ENCODE results near the gene CDH12. TPM values are rescaled to one million over a fixed set of nuclear protein-coding genes. Genes with fewer than 3 reads are reported as not detected.

The CDH12 gene
- total RNA-seq, 1 experiment from 2014 or later = not detected

- TF ChIP-seq ZNF274 (IDR thresholded peaks at IDR 0.05; ENCODE audit: low read depth, low read length) (no peak), EGR1 (IDR thresholded peaks at IDR 0.05; ENCODE audit: low read depth) (no peak), TCF7L2 (IDR thresholded peaks at IDR 0.05; ENCODE audit: borderline replicate concordance, extremely low read depth, insufficient read depth, insufficient read length) (no peak), FOSL1 (IDR thresholded peaks at IDR 0.05; ENCODE audit: low read depth) (no peak), POLR2A (IDR thresholded peaks at IDR 0.05; ENCODE audit: borderline replicate concordance, extremely low read depth, insufficient read depth, insufficient read length) (no peak)
Observed at GRCh38 chr5:22108545-22108944, 744.6 kb downstream of the CDH12 start (continued).

- ChIA-PET CTCF (no interaction called here), POLR2A (no interaction called here), RAD21 (ENCODE audit: low non-redundant PET in 1 of 2, low total read pairs in 2 of 2, uncharacterized antibody in 2 of 2, unreplicated experiment in 2 of 2) (no interaction called here)
- Histone ChIP-seq H3K4me3 (replicated peaks in 1 of 2; ENCODE audit: low read depth in 1 of 2, low read length in 2 of 2) (no peak overlapping the region), H3K27me3 (ENCODE audit: insufficient read depth, low read length) (no peaks in the 10 kb centered on the region), H3K9ac (ENCODE audit: low read length) (no peak overlapping the region), H3K4me1 (ENCODE audit: control insufficient read depth in 1 of 2, insufficient read depth in 2 of 2, low read length in 2 of 2) (no peaks in the 10 kb centered on the region), H4K20me1 (ENCODE audit: insufficient read depth) (no peaks in the 10 kb centered on the region), H3K36me3 (ENCODE audit: control insufficient read depth in 1 of 2, insufficient read depth in 2 of 2, low read length in 2 of 2) (no peaks in the 10 kb centered on the region), H3K9me3 (ENCODE audit: control insufficient read depth in 1 of 2, insufficient read depth in 1 of 2, low read depth in 1 of 2, low read length in 2 of 2) (peaks cover 0 to 14% of the 10 kb centered on the region in 2 experiments; a peak in 2 of 4 replicates), H3K27ac (ENCODE audit: low read depth, low read length) (no peak overlapping the region), H2AFZ (ENCODE audit: low read depth, low read length, poor library complexity, severe bottlenecking) (no peak overlapping the region), H3K79me2 (ENCODE audit: insufficient read depth, low read length) (no peaks in the 10 kb centered on the region), H3K4me2 (ENCODE audit: low read length) (no peak overlapping the region), H3K9me2 (ENCODE audit: insufficient read depth) (no peaks in the 10 kb centered on the region)
- intact Hi-C loops (cut with micrococcal nuclease) = no loop called here
- TF ChIP-seq ZBTB33 (IDR thresholded peaks at IDR 0.05; ENCODE audit: extremely low read depth, insufficient replicate concordance, low read length) = no peak
- no peak for TF ChIP-seq POLR2A (IDR thresholded peaks at IDR 0.05; ENCODE audit: borderline replicate concordance, extremely low read depth, insufficient read depth, insufficient read length)
- no peak for TF ChIP-seq TCF7L2 (IDR thresholded peaks at IDR 0.05; ENCODE audit: borderline replicate concordance, extremely low read depth, insufficient read depth, insufficient read length)
- no peak for TF ChIP-seq SP1 (IDR thresholded peaks at IDR 0.05; ENCODE audit: low read depth)
- TF ChIP-seq FOSL1 (IDR thresholded peaks at IDR 0.05; ENCODE audit: low read depth) = no peak
- no peak for TF ChIP-seq SIN3A (IDR thresholded peaks at IDR 0.05; ENCODE audit: low read depth)
- no peak for TF ChIP-seq ZNF274 (IDR thresholded peaks at IDR 0.05; ENCODE audit: low read depth, low read length)
- no peak for TF ChIP-seq EZH2 (IDR thresholded peaks at IDR 0.05)
- no peak for TF ChIP-seq EGR1 (IDR thresholded peaks at IDR 0.05; ENCODE audit: low read depth)
- TF ChIP-seq SRF (IDR thresholded peaks at IDR 0.05; ENCODE audit: low read depth) = no peak
- no peak for TF ChIP-seq MAX (IDR thresholded peaks at IDR 0.05)
- TF ChIP-seq ZFX (IDR thresholded peaks at IDR 0.05) = no peak
- TF ChIP-seq CTCF (IDR thresholded peaks at IDR 0.05 in 2 of 3, conservative IDR thresholded peaks at IDR 0.05 in 1 of 3; ENCODE audit: borderline replicate concordance in 1 of 3, insufficient read depth in 1 of 3, low read depth in 2 of 3, low read length in 2 of 3) = no peak
- no peak for TF ChIP-seq YY1 (IDR thresholded peaks at IDR 0.05; ENCODE audit: extremely low read depth, insufficient replicate concordance, low read depth, low read length)
- no peak for TF ChIP-seq EZH2phosphoT487 (IDR thresholded peaks at IDR 0.05; ENCODE audit: borderline replicate concordance)
- no peak for TF ChIP-seq CEBPB (IDR thresholded peaks at IDR 0.05; ENCODE audit: low read depth)
- no peak for TF ChIP-seq POLR2AphosphoS5 (IDR thresholded peaks at IDR 0.05; ENCODE audit: low read depth, low read length)
- no peak for DNase-seq (ENCODE audit: low read depth, low spot score)
- ATAC-seq = no peak
- no TSS peak for BruUV-seq (replicated peaks)
Observed at GRCh38 chr5:22102823-22103359, 750.3 kb downstream of the CDH12 start.
